HFFc6 (cell line): ENCODE measurements around the gene GRM5. TPM values are rescaled to one million over a fixed set of nuclear protein-coding genes. Genes with fewer than 3 reads are reported as not detected.

Source experiments
- DNase-seq: peaks from one replicate; pipeline ENCODE4 v3.0.0-alpha.2; 2018
- H3K27ac Mint-ChIP-seq: 2 replicates; pipeline ENCODE4 v1.8.0; 2020; ENCODE audit warnings: mild to moderate bottlenecking, mixed read lengths
- H3K27me3 Mint-ChIP-seq: 2 replicates; pipeline ENCODE4 v1.8.0; 2021; ENCODE audit warnings: mild to moderate bottlenecking, moderate library complexity, mixed read lengths; ENCODE audit not compliant: insufficient read depth
- H3K36me3 Mint-ChIP-seq: 2 replicates; pipeline ENCODE4 v1.8.0; 2021; ENCODE audit warnings: low read depth, mixed read lengths
- H3K4me1 Mint-ChIP-seq: 2 replicates; pipeline ENCODE4 v1.8.0; 2020; ENCODE audit warnings: low read depth, mixed read lengths
- H3K4me3 Mint-ChIP-seq: 2 replicates; pipeline ENCODE4 v1.8.0; 2020; ENCODE audit warnings: mild to moderate bottlenecking, moderate library complexity, mixed read lengths
- H3K9me3 Mint-ChIP-seq: 2 replicates; pipeline ENCODE4 v1.8.0; 2020; ENCODE audit warnings: mild to moderate bottlenecking, mixed read lengths
- total RNA-seq, 6 experiments: library from RNA; stranded (reverse); fragmentation: NEBNext Ultra II Directional; extraction: Animal tissue kit (Norgen Biotek cat#: 25700); gene quantifications; 2 replicates in 1 of 6; 3 replicates in 5 of 6; pipeline ENCODE4 v1.2.3, GENCODE V29; 2021
- TF ChIP-seq, protein P1 (sequence below): fragments of 200-600 bp; sonication (generic); IDR thresholded peaks from 2 replicates; pipeline ENCODE4 v1.5.0; 2021; ENCODE audit warnings: antibody characterized with exemption, mild to moderate bottlenecking

The GRM5 gene
- total RNA-seq, 6 experiments from 2014 or later: 0.12 TPM; not detected in 5

GRCh38 chr11:88814076-88814475 lies 251.7 kb downstream of the GRM5 start:
- H3K9me3 Mint-ChIP-seq: peaks cover 5% of the 10 kb centered on the region; the same call in 1 of the 2 replicates

DNA sequence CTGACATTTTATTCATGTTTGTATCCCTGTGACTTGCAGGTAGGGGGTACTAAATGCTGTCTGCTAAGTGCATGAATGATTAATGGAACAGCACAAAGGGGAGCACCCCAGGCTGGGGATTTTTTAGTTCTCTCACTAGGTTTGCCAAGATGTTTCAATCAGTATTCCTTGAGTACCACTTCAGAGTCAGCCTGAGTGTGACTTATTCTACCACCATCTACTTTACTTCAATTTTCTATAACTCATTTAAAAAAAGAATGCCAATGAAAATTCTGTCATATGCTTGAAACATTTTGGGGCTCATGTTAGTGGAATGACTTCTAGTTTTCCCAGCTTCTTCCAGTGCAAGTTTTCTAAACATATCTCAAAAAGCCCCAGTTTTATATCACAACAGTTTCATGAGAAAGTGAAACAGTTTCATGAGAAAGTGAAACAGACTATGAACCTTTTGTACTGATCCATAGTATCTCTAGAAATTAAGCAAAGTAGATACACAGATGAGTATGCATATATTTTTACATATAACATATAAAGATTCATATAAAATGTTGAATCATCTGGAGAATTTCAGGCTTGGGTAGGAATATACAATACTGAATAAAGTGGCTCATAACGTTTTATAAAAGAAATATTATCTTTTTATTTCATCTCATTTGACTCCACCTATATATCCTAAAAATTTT lies 252.4 kb downstream of the GRM5 start:
- no peaks in the 10 kb centered on the region for H3K36me3 Mint-ChIP-seq
- no peak overlapping the region for H3K27ac Mint-ChIP-seq
- TF ChIP-seq, protein P1, sequence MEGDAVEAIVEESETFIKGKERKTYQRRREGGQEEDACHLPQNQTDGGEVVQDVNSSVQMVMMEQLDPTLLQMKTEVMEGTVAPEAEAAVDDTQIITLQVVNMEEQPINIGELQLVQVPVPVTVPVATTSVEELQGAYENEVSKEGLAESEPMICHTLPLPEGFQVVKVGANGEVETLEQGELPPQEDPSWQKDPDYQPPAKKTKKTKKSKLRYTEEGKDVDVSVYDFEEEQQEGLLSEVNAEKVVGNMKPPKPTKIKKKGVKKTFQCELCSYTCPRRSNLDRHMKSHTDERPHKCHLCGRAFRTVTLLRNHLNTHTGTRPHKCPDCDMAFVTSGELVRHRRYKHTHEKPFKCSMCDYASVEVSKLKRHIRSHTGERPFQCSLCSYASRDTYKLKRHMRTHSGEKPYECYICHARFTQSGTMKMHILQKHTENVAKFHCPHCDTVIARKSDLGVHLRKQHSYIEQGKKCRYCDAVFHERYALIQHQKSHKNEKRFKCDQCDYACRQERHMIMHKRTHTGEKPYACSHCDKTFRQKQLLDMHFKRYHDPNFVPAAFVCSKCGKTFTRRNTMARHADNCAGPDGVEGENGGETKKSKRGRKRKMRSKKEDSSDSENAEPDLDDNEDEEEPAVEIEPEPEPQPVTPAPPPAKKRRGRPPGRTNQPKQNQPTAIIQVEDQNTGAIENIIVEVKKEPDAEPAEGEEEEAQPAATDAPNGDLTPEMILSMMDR: no peak
- no peaks in the 10 kb centered on the region for H3K4me1 Mint-ChIP-seq
- H3K4me3 Mint-ChIP-seq: no peak overlapping the region
- no peak for DNase-seq
- H3K9me3 Mint-ChIP-seq: peaks cover 5% of the 10 kb centered on the region; the same call in 1 of the 2 replicates
- peaks cover 2% of the 10 kb centered on the region; the same call in 1 of the 2 replicates for H3K27me3 Mint-ChIP-seq

More at GRCh38 chr11:88814076-88814475, 251.7 kb downstream of the GRM5 start:
- no peak for DNase-seq
- TF ChIP-seq, protein P1: no peak
- Mint-ChIP-seq H3K4me3 (no peak overlapping the region), H3K4me1 (no peaks in the 10 kb centered on the region), H3K36me3 (no peaks in the 10 kb centered on the region), H3K27me3 (peaks cover 2% of the 10 kb centered on the region; the same call in 1 of the 2 replicates), H3K27ac (no peak overlapping the region)

DNA sequence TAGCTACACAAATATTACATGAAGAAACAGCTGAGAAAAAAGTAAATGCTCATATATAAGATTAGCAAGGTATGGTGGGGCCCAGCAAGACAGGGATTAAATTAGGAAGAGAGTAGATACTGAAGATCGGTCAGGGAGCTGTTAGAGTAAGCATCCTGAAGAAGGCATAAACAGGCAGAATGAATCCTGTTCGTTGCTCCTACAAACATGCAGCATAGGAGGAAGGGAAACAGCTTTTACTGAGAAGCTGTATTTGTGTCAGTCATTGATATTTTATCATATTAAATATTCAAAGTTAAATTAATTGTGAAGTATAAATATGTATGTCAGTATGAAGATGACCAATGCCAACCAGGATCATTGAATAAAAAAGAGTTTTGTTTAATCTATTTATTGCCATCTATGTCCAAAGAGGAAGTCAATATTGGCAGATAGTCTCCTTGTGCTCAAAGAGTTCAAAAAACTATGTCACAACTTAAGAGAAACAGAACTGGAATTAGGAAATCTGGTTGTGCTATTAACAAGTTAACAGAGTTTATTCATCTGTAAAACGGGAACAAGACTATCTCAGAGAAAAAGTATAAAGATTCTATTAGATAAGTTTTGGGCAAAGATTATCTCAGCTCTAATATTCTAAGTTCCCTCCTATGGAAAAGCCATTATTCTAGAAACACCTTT lies 255.2 kb downstream of the GRM5 start:
- no peak for DNase-seq
- TF ChIP-seq, protein P1: no peak
- Mint-ChIP-seq H3K9me3 (peaks cover 4% of the 10 kb centered on the region; the same call in 1 of the 2 replicates), H3K27me3 (peaks cover 2% of the 10 kb centered on the region; the same call in 1 of the 2 replicates), H3K27ac (no peak overlapping the region), H3K36me3 (no peaks in the 10 kb centered on the region), H3K4me3 (no peak overlapping the region), H3K4me1 (no peaks in the 10 kb centered on the region)

GRCh38 chr11:88809126-88809525 lies 256.7 kb downstream of the GRM5 start:
- Mint-ChIP-seq H3K27ac (no peak overlapping the region), H3K27me3 (peaks cover 2% of the 10 kb centered on the region; the same call in 1 of the 2 replicates), H3K9me3 (no peaks in the 10 kb centered on the region; the same call in 1 of the 2 replicates), H3K4me3 (no peak overlapping the region), H3K4me1 (no peaks in the 10 kb centered on the region), H3K36me3 (no peaks in the 10 kb centered on the region)
- TF ChIP-seq, protein P1: no peak
- no peak for DNase-seq

- H3K27me3 Mint-ChIP-seq: peaks cover 2% of the 10 kb centered on the region; the same call in 1 of the 2 replicates
- H3K27ac Mint-ChIP-seq: no peak overlapping the region
- H3K4me3 Mint-ChIP-seq: no peak overlapping the region
- no peaks in the 10 kb centered on the region for H3K4me1 Mint-ChIP-seq
- H3K9me3 Mint-ChIP-seq: no peaks in the 10 kb centered on the region; the same call in 1 of the 2 replicates
- no peaks in the 10 kb centered on the region for H3K36me3 Mint-ChIP-seq
- DNase-seq: no peak
- TF ChIP-seq, protein P1: no peak
These were observed 258.4 kb downstream of the GRM5 start for GRCh38 chr11:88807349-88807748.
